Measurements from ENCODE around the gene KLHL29.

DNA sequence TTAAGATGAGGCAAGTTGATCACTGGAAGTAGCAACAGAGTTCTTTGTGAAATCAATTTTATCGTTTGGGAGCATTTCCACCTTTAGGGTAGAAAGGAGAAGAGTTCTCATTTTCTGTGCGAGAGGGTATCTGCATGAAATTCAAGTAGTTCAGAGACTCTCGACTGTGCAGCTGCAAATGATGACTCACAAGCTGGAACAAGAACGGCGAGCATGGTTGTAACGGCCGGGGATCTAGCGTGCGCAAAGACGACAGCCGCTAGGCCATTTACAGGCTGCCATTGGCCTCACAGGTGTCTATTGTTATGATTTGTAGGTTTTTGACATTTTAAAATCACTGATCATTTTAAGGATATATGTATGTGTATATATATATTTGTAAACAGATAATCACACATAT lies 5.2 kb downstream of the KLHL29 start:
- TF ChIP-seq, protein P1, sequence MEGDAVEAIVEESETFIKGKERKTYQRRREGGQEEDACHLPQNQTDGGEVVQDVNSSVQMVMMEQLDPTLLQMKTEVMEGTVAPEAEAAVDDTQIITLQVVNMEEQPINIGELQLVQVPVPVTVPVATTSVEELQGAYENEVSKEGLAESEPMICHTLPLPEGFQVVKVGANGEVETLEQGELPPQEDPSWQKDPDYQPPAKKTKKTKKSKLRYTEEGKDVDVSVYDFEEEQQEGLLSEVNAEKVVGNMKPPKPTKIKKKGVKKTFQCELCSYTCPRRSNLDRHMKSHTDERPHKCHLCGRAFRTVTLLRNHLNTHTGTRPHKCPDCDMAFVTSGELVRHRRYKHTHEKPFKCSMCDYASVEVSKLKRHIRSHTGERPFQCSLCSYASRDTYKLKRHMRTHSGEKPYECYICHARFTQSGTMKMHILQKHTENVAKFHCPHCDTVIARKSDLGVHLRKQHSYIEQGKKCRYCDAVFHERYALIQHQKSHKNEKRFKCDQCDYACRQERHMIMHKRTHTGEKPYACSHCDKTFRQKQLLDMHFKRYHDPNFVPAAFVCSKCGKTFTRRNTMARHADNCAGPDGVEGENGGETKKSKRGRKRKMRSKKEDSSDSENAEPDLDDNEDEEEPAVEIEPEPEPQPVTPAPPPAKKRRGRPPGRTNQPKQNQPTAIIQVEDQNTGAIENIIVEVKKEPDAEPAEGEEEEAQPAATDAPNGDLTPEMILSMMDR (conservative IDR thresholded peaks at IDR 0.05; ENCODE audit: low read depth in 2 of 2), result no peak
- TF ChIP-seq EZH2 (IDR thresholded peaks at IDR 0.05; ENCODE audit: low read depth, unreplicated experiment) (no peak), POLR2AphosphoS5 (IDR thresholded peaks at IDR 0.05; ENCODE audit: low read depth) (no peak), CREB1 (CRISPR knock-in tag; IDR thresholded peaks at IDR 0.05; ENCODE audit: low read depth) (no peak), JUNB (IDR thresholded peaks at IDR 0.05; ENCODE audit: unreplicated experiment) (no peak), ZNF331 (CRISPR knock-in tag; IDR thresholded peaks at IDR 0.05; ENCODE audit: low read depth) (no peak), EZH2phosphoT487 (IDR thresholded peaks at IDR 0.05; ENCODE audit: unreplicated experiment) (no peak), ZNF114 (CRISPR knock-in tag; IDR thresholded peaks at IDR 0.05) (no peak), NANOG (IDR thresholded peaks at IDR 0.05; ENCODE audit: borderline replicate concordance) (no peak), STAT1 (IDR thresholded peaks at IDR 0.05; ENCODE audit: unreplicated experiment) (no peak)
- TF ChIP-seq, protein P2, sequence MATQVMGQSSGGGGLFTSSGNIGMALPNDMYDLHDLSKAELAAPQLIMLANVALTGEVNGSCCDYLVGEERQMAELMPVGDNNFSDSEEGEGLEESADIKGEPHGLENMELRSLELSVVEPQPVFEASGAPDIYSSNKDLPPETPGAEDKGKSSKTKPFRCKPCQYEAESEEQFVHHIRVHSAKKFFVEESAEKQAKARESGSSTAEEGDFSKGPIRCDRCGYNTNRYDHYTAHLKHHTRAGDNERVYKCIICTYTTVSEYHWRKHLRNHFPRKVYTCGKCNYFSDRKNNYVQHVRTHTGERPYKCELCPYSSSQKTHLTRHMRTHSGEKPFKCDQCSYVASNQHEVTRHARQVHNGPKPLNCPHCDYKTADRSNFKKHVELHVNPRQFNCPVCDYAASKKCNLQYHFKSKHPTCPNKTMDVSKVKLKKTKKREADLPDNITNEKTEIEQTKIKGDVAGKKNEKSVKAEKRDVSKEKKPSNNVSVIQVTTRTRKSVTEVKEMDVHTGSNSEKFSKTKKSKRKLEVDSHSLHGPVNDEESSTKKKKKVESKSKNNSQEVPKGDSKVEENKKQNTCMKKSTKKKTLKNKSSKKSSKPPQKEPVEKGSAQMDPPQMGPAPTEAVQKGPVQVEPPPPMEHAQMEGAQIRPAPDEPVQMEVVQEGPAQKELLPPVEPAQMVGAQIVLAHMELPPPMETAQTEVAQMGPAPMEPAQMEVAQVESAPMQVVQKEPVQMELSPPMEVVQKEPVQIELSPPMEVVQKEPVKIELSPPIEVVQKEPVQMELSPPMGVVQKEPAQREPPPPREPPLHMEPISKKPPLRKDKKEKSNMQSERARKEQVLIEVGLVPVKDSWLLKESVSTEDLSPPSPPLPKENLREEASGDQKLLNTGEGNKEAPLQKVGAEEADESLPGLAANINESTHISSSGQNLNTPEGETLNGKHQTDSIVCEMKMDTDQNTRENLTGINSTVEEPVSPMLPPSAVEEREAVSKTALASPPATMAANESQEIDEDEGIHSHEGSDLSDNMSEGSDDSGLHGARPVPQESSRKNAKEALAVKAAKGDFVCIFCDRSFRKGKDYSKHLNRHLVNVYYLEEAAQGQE (IDR thresholded peaks at IDR 0.05; ENCODE audit: unreplicated experiment), result no peak
- TF ChIP-seq, protein P3, sequence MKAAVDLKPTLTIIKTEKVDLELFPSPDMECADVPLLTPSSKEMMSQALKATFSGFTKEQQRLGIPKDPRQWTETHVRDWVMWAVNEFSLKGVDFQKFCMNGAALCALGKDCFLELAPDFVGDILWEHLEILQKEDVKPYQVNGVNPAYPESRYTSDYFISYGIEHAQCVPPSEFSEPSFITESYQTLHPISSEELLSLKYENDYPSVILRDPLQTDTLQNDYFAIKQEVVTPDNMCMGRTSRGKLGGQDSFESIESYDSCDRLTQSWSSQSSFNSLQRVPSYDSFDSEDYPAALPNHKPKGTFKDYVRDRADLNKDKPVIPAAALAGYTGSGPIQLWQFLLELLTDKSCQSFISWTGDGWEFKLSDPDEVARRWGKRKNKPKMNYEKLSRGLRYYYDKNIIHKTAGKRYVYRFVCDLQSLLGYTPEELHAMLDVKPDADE (IDR thresholded peaks at IDR 0.05), result no peak
- TF ChIP-seq, protein P4, sequence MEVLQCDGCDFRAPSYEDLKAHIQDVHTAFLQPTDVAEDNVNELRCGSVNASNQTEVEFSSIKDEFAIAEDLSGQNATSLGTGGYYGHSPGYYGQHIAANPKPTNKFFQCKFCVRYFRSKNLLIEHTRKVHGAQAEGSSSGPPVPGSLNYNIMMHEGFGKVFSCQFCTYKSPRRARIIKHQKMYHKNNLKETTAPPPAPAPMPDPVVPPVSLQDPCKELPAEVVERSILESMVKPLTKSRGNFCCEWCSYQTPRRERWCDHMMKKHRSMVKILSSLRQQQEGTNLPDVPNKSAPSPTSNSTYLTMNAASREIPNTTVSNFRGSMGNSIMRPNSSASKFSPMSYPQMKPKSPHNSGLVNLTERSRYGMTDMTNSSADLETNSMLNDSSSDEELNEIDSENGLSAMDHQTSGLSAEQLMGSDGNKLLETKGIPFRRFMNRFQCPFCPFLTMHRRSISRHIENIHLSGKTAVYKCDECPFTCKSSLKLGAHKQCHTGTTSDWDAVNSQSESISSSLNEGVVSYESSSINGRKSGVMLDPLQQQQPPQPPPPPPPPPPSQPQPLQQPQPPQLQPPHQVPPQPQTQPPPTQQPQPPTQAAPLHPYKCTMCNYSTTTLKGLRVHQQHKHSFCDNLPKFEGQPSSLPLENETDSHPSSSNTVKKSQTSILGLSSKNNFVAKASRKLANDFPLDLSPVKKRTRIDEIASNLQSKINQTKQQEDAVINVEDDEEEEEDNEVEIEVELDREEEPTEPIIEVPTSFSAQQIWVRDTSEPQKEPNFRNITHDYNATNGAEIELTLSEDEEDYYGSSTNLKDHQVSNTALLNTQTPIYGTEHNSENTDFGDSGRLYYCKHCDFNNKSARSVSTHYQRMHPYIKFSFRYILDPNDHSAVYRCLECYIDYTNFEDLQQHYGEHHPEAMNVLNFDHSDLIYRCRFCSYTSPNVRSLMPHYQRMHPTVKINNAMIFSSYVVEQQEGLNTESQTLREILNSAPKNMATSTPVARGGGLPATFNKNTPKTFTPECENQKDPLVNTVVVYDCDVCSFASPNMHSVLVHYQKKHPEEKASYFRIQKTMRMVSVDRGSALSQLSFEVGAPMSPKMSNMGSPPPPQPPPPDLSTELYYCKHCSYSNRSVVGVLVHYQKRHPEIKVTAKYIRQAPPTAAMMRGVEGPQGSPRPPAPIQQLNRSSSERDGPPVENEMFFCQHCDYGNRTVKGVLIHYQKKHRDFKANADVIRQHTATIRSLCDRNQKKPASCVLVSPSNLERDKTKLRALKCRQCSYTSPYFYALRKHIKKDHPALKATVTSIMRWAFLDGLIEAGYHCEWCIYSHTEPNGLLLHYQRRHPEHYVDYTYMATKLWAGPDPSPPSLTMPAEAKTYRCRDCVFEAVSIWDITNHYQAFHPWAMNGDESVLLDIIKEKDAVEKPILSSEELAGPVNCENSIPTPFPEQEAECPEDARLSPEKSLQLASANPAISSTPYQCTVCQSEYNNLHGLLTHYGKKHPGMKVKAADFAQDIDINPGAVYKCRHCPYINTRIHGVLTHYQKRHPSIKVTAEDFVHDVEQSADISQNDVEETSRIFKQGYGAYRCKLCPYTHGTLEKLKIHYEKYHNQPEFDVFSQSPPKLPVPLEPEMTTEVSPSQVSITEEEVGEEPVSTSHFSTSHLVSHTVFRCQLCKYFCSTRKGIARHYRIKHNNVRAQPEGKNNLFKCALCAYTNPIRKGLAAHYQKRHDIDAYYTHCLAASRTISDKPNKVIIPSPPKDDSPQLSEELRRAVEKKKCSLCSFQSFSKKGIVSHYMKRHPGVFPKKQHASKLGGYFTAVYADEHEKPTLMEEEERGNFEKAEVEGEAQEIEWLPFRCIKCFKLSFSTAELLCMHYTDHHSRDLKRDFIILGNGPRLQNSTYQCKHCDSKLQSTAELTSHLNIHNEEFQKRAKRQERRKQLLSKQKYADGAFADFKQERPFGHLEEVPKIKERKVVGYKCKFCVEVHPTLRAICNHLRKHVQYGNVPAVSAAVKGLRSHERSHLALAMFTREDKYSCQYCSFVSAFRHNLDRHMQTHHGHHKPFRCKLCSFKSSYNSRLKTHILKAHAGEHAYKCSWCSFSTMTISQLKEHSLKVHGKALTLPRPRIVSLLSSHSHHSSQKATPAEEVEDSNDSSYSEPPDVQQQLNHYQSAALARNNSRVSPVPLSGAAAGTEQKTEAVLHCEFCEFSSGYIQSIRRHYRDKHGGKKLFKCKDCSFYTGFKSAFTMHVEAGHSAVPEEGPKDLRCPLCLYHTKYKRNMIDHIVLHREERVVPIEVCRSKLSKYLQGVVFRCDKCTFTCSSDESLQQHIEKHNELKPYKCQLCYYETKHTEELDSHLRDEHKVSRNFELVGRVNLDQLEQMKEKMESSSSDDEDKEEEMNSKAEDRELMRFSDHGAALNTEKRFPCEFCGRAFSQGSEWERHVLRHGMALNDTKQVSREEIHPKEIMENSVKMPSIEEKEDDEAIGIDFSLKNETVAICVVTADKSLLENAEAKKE (CRISPR knock-in tag; IDR thresholded peaks at IDR 0.05), result no peak
